Activated T-cell treated with anti-CD3 and anti-CD28 coated beads, Interleukin-2, amount 50 U/mL, for 1 hour (primary cell): ENCODE results near the gene FNBP1L.

Experiments
- DNase-seq: peaks from one replicate; pipeline ENCODE4 v3.0.0-alpha.2; 2020

FNBP1L gene

GRCh38 chr1:93595743-93596142 lies 147.8 kb downstream of the FNBP1L start:
- no peak for DNase-seq

GRCh38 chr1:93596329-93597089 lies 148.6 kb downstream of the FNBP1L start:
- DNase-seq = no peak

GRCh38 chr1:93597709-93598108 lies 149.8 kb downstream of the FNBP1L start:
- DNase-seq = no peak

- no peak for DNase-seq
Measured at GRCh38 chr1:93598396-93598795, 150.5 kb downstream of the FNBP1L start.

- no peak for DNase-seq
Measured at GRCh38 chr1:93598861-93599439, 151.0 kb downstream of the FNBP1L start.

DNA sequence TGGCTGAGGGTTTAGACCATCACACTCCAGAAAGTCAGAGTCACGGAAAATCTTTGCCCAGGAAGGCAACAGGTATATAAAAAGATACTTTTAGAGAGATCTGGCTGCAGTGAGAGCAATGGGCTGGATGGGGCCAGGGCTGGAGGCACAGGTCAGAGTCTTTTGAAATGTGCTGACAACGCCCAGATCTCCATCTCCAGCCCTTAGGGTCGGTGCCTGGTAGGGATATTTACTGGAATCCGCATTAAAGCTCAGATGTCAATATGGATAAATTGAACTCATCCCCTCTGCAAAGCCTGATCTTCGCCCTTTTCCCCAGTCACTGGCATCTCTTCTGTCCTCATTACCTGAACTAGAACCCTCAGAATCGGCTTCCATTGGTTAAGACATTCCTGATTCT lies 151.6 kb downstream of the FNBP1L start:
- no peak for DNase-seq

- no peak for DNase-seq
Measured at GRCh38 chr1:93600663-93601062, 152.7 kb downstream of the FNBP1L start.

GRCh38 chr1:93601686-93602085 lies 153.8 kb downstream of the FNBP1L start:
- no peak for DNase-seq

GRCh38 chr1:93602101-93602500 lies 154.2 kb downstream of the FNBP1L start:
- no peak for DNase-seq

DNA sequence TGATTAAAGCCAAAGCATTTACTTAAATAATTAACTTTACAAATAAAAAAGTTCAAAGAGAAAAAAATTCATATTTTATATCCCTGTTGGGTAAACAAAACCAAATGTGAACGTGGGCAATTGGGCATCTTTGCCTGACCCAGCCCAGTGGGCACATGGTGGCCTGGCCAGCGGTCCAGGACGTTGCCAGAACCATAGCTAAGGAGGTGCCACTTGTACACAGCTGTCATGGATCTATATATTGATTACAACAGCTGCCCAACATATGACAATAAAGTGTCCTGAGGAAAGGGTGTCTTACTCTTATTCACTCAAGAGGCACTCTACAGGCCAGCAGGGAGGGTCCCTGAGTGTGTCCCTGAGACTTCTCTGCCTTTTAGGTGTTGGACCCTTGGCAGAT lies 155.2 kb downstream of the FNBP1L start:
- no peak for DNase-seq

DNA sequence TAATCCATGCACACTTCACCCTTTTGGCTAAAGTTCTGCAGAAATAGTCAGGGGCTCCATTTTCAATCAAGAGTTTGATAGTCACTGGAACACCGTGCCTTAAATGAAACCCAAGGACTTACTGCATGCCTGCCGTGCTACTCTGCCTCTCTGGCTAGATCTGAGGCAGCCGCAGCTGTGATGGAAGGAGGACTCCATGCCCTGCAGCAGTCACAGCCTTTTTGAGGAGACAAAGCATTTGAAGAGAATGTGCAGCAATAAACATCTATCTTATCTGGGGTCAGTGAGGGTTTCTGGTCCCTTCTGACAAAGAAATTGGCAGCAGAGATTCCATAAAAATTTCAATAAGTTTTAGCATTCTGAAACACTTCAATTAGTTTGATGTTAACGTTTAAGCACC lies 155.7 kb downstream of the FNBP1L start:
- no peak for DNase-seq
